ENCODE results near the gene GCFC2.
A peak's percentile ranks its signal among the peaks of the same experiment; 100 is the strongest.

Gene GCFC2

GRCh38 chr2:75633620-75634019 lies 77.1 kb downstream of the GCFC2 start:
- no peak for DNase-seq (ENCODE audit: low read depth)
- no peak for TF ChIP-seq CTCF (IDR thresholded peaks at IDR 0.05; ENCODE audit: insufficient read depth, low read depth, low read length, missing control alignments)
- no peak overlapping the region for H3K4me3 ChIP-seq (ENCODE audit: low read depth, low read length)

DNA sequence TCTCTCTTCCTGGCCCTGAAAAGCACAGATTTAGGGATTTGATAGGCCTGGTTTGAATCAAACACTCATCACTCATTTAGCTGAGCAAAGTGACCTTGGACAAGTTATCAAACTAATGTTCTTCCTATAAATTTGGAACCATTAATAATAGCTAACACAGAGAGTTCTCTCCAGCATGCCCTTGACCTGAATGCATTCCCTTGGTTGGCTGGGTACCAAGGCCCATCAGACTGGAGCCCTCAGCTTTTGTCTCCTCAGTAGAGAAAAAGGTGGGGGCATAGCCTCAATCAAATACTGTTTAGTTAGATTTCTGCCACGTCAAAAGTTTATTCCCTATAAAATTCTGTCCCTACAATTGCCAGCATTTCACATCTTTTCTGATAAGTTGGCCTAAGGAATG lies 77.9 kb downstream of the GCFC2 start:
- H3K4me3 ChIP-seq (ENCODE audit: low read depth, low read length): no peak overlapping the region
- DNase-seq (ENCODE audit: low read depth): no peak
- TF ChIP-seq CTCF (IDR thresholded peaks at IDR 0.05; ENCODE audit: insufficient read depth, low read depth, low read length, missing control alignments): no peak

DNA sequence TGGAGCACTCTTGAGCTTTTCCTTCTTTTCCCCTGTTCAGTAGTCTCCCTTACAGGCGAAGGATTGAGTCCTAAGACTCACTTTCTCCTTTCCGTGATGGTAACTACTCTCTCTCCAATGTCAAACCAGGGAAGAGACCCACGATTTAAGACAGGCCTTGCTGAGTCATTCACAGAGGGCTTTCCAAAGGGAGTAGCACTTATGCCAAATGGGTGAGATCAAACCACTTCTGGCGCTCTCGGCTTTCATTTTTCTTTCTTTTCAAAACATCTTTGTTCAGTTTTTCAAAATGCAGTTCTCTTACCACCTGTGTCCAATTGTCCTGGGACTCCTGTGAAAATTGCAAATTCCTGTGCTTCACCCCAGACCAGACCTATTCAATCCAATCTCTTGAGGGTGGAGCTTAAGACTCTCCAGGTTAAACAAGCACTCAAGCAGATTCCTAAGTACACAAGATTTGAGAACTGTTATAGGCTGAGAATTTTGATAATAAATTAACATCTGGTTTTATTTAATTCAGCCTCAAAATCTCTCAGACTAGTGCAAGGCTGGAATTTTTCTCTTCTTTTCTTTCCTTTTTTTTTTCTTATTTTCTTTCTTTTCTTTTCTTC lies 78.5 kb downstream of the GCFC2 start:
- TF ChIP-seq CTCF (IDR thresholded peaks at IDR 0.05; ENCODE audit: insufficient read depth, low read depth, low read length, missing control alignments): no peak
- no peak overlapping the region for H3K4me3 ChIP-seq (ENCODE audit: low read depth, low read length)
- DNase-seq (ENCODE audit: low read depth): no peak

DNA sequence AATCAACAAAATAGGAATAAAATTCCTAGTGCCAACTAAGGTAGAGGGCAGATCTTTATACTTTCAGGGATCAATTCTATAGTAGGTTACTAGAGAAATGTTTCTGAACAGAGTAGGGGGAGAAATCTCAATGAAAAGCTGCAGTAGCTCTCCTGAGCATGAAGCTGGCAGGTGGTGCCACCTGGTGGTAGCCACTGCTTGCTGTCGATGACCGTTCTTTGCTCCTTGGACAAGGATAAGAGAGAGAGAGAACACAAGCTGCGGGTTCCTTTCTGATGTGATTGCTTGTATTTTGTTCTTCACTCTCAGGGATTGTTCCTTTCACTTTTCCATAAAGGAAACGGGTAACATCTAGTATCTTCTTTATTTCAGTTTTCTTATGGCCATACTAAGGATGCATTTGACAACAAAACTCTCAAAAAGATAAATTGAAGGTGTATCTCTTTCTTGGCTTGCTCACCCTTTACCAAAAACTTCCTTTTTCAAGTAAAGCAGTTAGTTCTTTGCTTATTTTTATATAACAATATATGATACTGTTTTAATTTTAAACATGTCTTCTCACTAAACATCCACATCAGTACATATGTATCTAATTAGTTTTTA lies 82.7 kb downstream of the GCFC2 start:
- no peak overlapping the region for H3K4me3 ChIP-seq (ENCODE audit: low read depth, low read length)
- peak; percentile 76 for DNase-seq (ENCODE audit: low read depth)
- TF ChIP-seq CTCF (IDR thresholded peaks at IDR 0.05; ENCODE audit: insufficient read depth, low read depth, low read length, missing control alignments): peak; percentile 95

DNA sequence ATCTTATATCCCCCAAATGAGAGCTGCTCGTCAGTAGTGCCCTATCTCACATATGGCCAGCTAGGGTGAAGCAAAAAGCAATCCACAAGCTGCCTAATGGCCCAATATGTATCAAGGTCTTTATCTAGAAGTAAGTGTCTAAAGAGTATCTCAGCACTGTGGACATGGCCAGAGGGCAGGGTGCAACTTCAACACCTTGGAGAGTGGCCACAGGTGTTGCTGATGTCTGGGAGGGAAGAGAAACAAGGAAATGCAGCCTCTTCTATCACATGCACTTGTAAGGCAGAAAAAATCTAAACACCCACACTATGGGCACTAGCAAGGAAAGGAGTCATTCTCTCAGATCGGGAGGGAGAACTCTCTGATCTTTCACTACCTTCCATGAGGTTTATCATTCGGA lies 87.8 kb downstream of the GCFC2 start:
- H3K4me3 ChIP-seq (ENCODE audit: low read depth, low read length): no peak overlapping the region
- DNase-seq (ENCODE audit: low read depth): no peak
- no peak for TF ChIP-seq CTCF (IDR thresholded peaks at IDR 0.05; ENCODE audit: insufficient read depth, low read depth, low read length, missing control alignments)

DNA sequence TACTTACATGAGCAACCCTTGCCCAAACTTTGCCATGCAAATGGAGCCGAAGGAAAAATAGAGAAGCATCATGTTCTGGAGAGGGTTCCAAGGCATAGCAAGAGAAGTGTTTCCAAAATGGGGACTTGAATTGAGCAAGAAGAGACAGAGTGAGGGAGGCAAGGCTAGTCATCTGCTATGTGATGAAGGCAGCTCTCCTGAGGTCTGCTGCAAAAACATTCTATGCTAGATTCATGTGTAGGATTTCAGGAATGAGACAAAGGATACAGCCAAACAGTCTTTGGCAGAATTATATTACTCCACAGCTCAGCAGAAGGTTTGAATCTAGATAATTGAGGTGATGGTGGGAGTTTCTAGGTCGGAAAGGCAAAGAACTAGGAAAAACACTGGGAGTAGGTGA lies 88.2 kb downstream of the GCFC2 start:
- no peak for TF ChIP-seq CTCF (IDR thresholded peaks at IDR 0.05; ENCODE audit: insufficient read depth, low read depth, low read length, missing control alignments)
- H3K4me3 ChIP-seq (ENCODE audit: low read depth, low read length): no peak overlapping the region
- no peak for DNase-seq (ENCODE audit: low read depth)

DNA sequence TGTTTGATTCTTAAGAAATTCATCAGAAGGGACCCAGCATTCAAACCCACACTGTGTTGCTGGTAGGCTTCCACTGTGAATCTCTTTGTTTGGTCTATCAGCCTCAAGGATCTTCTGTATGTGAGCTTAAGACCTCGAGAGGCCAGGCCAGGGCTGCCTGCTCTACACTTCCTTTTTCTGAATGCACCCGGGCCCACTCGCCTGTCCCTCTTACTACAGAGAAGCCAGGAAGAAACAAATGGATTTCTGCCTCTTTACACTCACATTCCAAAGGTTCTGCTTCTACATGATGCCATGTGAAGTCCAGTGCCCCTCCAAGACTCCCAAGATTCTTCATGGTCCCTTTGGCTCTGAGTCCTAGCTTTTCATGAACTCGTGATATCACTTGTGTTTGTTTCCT lies 89.5 kb downstream of the GCFC2 start:
- no peak for TF ChIP-seq CTCF (IDR thresholded peaks at IDR 0.05; ENCODE audit: insufficient read depth, low read depth, low read length, missing control alignments)
- no peak overlapping the region for H3K4me3 ChIP-seq (ENCODE audit: low read depth, low read length)
- DNase-seq (ENCODE audit: low read depth): no peak

Measured in GM12865 (cell line).